GM19351 (cell line): ENCODE data around the gene CMTM6.
"Not testable (repeated sequence)": the region's sequence is repeated elsewhere in the genome, so short reads cannot be mapped to it uniquely, and the experiment has no call there.

ENCODE experiments used
- ATAC-seq: cut with Tn5 transposase; IDR thresholded peaks from one replicate; pipeline ENCODE4 v1.9.1; 2021; ENCODE audit warnings: mild to moderate bottlenecking, moderate library complexity; ENCODE audit not compliant: unreplicated experiment

Gene CMTM6, protein sequence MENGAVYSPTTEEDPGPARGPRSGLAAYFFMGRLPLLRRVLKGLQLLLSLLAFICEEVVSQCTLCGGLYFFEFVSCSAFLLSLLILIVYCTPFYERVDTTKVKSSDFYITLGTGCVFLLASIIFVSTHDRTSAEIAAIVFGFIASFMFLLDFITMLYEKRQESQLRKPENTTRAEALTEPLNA

GRCh38 chr3:32502118-32502945 is at the start of gene CMTM6:
TSS of gene CMTM6 (minus strand) at chr3:32502852. CDS start at chr3:32502745, 107 bp downstream.
- ATAC-seq = peak; percentile 55

DNA sequence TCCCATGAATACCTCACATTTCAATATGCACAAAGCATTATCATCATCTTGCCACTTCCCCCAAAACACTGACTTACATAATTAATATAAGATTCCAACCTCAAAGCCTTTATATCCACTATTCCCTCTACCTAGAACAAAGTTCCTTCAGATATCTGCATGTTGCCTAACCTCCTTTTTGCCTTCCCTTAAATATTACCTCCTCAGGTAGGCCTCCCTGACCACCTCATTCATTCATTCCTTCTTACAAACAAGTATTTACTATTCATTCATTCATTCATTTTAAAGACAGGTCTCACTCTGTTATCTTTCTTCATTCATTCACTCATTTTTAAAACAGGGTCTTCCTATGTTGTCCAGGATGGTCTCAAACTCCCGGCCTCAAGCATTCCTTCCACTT is 49.4 kb upstream of the CMTM6 start:
- no peak for ATAC-seq

- ATAC-seq = no peak
Measured at GRCh38 chr3:32551496-32551895, 48.8 kb upstream of the CMTM6 start.

GRCh38 chr3:32551087-32551486 is 48.4 kb upstream of the CMTM6 start:
- ATAC-seq = no peak

GRCh38 chr3:32545305-32545704 is 42.7 kb upstream of the CMTM6 start:
- no peak for ATAC-seq

DNA sequence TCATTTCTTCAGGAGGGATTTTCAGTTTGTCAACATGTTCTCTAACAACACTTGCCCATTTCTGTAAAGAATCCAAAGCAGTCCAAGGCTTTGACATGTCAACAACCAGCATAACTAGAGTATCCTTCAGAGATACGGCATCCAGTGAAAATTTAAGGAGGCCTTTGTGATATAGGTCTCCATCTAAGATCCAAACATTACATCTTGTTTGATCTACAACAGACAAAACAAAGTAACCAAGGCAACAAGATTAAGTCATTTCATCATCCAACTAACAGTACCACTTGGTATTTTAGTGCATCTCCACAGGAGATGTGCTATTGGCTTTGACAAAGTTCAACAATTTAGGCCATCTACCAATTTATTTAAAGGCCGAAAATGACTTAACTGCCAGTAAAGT is 42.2 kb upstream of the CMTM6 start:
- no peak for ATAC-seq

- ATAC-seq = no peak
Measured at GRCh38 chr3:32542807-32543206, 40.2 kb upstream of the CMTM6 start.

- ATAC-seq = no peak
Measured at GRCh38 chr3:32540899-32541298, 38.2 kb upstream of the CMTM6 start.

DNA sequence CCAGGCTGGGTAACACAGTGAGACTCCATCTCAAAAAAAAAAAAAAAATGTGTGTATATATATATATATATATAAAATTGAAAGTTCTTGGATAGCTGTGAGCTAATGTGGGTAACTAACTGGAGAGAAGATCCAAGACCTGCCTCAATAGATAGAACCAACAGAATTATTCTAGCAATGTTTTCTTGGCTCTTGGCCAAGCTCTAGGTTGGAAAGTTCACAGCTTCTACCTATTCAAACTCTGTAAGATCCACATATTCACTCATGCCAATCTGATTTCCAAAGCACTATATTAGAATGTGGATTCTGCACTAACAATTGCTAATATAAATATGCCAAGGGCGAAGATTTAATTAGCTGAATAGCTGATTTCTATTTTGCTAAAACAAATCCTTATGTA is 29.8 kb upstream of the CMTM6 start:
- no peak for ATAC-seq

- ATAC-seq = peak; percentile 76
Measured at GRCh38 chr3:32531010-32531647, 28.5 kb upstream of the CMTM6 start.

- ATAC-seq = no peak
Measured at GRCh38 chr3:32525720-32526119, 23.1 kb upstream of the CMTM6 start.

GRCh38 chr3:32522682-32523081 is 20.0 kb upstream of the CMTM6 start:
- ATAC-seq = no peak

DNA sequence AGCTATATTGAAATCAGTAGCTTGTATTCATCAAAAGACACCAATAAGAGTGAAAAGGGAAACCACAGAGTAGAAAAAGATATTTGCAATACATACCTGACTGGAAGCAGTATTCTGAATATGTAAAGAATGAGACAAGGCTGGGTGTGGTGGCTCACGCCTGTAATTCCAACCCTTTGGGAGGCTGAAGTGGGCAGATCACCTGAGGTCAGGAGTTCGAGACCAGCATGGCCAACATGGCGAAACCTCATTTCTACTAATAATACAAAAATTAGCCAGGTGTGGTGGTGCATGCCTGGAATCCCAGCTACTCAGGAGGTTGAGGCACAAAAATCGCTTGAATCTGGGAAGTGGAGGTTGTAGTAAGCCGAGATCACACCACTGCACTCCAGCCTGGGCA is 16.3 kb upstream of the CMTM6 start:
- not testable (repeated sequence) for ATAC-seq

GRCh38 chr3:32516751-32517150 is 14.1 kb upstream of the CMTM6 start:
- ATAC-seq = peak; percentile 25

DNA sequence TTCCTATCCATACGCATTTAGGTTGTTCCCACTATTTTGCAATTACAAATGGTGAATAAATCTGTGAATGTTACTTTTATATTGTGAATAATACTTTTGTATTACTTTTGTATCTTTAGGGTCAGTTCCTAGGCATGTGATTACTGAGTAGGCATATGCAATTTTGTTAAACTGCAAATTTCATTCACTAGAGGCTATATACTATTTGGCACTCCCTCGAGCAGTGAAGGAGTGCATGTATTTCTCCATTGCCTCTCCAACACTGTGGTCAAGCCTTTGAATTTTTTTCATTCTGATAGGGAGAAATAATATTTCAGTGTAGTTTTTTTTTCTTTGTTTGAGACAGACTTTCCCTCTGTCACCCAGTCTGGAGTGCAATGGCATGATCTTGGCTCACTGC is 8.4 kb upstream of the CMTM6 start:
- ATAC-seq = no peak

DNA sequence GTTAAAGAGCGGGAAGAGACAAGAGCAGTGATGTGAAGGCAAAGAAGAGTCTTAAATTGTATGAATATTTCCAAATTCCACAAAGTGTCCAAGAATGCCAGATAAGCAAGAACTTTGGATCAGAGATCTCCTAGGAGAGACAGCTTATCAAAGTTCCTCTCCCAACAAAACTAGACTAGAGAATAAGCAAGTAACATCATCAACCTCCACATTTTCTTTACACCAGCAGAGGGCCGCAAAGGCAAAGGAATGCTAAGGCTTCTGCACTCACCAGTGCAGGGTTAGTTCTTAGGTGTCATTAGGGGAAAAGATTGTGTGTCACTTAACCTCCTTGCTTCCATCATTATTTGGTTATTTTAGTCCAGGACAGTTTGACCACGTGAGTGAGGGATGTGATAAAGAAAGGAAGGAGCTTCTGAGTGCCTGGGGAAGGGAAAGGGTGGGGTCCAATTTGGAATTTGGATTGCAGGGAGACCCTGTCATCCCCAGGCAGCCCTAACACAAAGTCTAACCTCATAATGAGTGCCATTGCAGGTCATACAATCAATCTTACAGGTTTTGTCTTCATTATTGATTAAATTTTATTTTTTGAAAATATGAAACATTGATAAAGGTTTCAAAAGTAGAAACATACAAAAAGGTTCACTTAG is 7.5 kb upstream of the CMTM6 start:
- peak; percentile 85 for ATAC-seq

GRCh38 chr3:32508711-32509110 is 6.1 kb upstream of the CMTM6 start:
- ATAC-seq = no peak

- no peak for ATAC-seq
Measured at GRCh38 chr3:32506466-32506865, 3.8 kb upstream of the CMTM6 start.

GRCh38 chr3:32502946-32503286 is 264 bp upstream of the CMTM6 start:
- no peak for ATAC-seq

DNA sequence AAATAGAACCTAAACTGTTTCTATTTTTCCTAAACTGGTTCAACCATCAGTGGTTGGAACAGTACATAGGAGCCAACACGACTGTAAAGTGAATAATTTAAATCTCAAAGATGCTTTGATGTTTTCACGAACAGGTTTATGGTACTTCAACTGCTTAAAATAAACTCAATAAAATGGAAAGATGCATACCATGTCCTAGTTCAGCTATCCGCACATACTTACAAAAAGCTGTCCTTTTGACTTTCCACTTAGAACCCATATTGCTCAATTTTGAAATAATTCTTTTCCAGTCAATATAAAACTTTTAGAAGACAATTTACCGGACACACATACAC is 902 bp downstream of the CMTM6 start:
- ATAC-seq = peak; percentile 14

DNA sequence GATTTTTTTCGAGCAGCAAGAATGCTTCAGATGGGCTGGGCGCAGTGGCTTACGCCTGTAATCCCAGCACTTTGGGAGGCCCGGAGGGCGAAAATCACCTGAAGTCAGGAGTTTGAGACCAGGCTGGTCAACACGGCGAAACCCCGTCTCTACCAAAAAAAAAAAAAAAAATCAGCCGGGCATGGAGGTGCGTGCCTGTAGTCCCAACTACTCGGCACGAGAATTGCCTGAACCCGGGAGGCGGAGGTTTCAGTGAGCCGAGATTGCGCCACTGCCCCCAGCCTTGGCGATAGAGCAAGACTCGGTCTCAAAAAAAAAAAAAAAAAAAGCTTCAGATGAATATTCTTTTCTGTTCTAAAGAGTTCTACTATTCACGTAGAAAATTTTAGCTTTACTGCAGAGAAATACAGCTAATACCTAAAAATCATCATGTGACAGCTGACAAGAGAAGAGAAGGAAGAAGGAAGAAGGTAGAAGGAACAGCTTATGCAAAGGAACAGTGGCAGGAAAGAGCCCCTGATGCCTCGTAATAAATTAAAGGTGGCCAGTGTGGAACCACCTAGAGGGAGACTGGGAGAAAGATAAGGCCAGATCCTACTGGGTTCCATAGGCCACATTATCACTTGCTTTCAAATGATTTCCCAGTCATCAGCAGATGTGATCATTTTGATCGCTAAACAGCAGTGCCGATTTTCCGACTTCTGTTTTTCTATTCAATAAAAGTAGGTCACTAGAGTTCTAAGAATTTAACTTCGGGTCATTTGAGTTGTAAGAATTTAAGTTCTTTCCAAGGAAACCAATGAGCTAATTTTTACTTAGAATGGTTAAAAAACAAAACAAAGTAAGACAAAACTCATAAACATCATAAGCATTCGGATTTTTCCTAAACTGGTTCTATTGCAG is 1.5 kb downstream of the CMTM6 start:
- ATAC-seq = no peak
